OCI-LY1 (cell line): Measurements from ENCODE around the gene TMEM178B.

Source experiments
- H2AFZ ChIP-seq: fragments of 200-600 bp; sonication (generic), shearing (Covaris generic); 2 replicates; pipeline ENCODE4 v1.6.0; 2014; ENCODE audit warnings: antibody characterized with exemption, mild to moderate bottlenecking, low read length
- H3F3A ChIP-seq: fragments of 200-600 bp; sonication (generic), shearing (Covaris generic); 2 replicates; pipeline ENCODE4 v1.6.0; 2014; ENCODE audit warnings: mild to moderate bottlenecking, antibody characterized with exemption, low read length, moderate library complexity; ENCODE audit not compliant: insufficient read depth
- H3K27ac ChIP-seq: fragments of 200-600 bp; sonication (generic); 2 replicates; pipeline ENCODE4 v1.5.1; 2014; ENCODE audit warnings: low read length, mixed run types, mild to moderate bottlenecking, low read depth; ENCODE audit not compliant: poor library complexity, severe bottlenecking
- H3K27me3 ChIP-seq: fragments of 200-600 bp; sonication (generic); 2 replicates; pipeline ENCODE4 v1.6.0; 2014; ENCODE audit warnings: antibody characterized with exemption, mild to moderate bottlenecking, low read length, moderate library complexity; ENCODE audit not compliant: insufficient read depth
- H3K36me3 ChIP-seq: fragments of 200-600 bp; sonication (generic); 2 replicates; pipeline ENCODE4 v1.6.1; 2014; ENCODE audit warnings: mild to moderate bottlenecking, antibody characterized with exemption, low read length, moderate library complexity, mixed read lengths; ENCODE audit not compliant: insufficient read depth
- H3K4me1 ChIP-seq: fragments of 200-600 bp; sonication (generic); 2 replicates; pipeline ENCODE4 v1.5.1; 2014; ENCODE audit warnings: mild to moderate bottlenecking, low read length, moderate library complexity; ENCODE audit not compliant: insufficient read depth, severe bottlenecking
- H3K4me2 ChIP-seq: fragments of 200-600 bp; sonication (generic), shearing (Covaris generic); 2 replicates; pipeline ENCODE4 v1.6.1; 2014; ENCODE audit warnings: low read length
- H3K4me3 ChIP-seq: fragments of 200-600 bp; sonication (generic); 2 replicates; pipeline ENCODE4 v1.5.1; 2014; ENCODE audit warnings: low read length, low read depth, mild to moderate bottlenecking, mixed read lengths; ENCODE audit not compliant: poor library complexity, severe bottlenecking
- H3K79me2 ChIP-seq: fragments of 200-600 bp; shearing (Covaris generic); 2 replicates; pipeline ENCODE4 v1.6.1; 2016; ENCODE audit warnings: mixed run types, low read length, mixed read lengths; ENCODE audit not compliant: insufficient read depth
- H3K9ac ChIP-seq: fragments of 200-600 bp; sonication (generic), shearing (Covaris generic); 2 replicates; pipeline ENCODE4 v1.6.1; 2014; ENCODE audit warnings: mild to moderate bottlenecking, low read length, mixed read lengths
- H3K9me2 ChIP-seq: fragments of 200-600 bp; sonication (generic), shearing (Covaris generic); 2 replicates; pipeline ENCODE4 v1.6.1; 2014; ENCODE audit warnings: low read depth, mild to moderate bottlenecking, low read length, mixed read lengths
- H3K9me3 ChIP-seq: fragments of 200-600 bp; shearing (Covaris generic); 2 replicates; pipeline ENCODE4 v1.6.1; 2014; ENCODE audit warnings: low read length, mixed read lengths
- H4K20me1 ChIP-seq: fragments of 200-600 bp; sonication (generic), shearing (Covaris generic); 2 replicates; pipeline ENCODE4 v1.6.0; 2016; ENCODE audit warnings: mild to moderate bottlenecking, low read length; ENCODE audit not compliant: insufficient read depth
- CTCF ChIP-seq: fragments of 200-600 bp; sonication (generic), shearing (Covaris generic); IDR thresholded peaks from 2 replicates; pipeline ENCODE4 v1.5.1; 2017; ENCODE audit warnings: mild to moderate bottlenecking, antibody characterized with exemption, low read length, moderate library complexity, mixed read lengths
- EZH2 ChIP-seq: fragments of 200-600 bp; sonication (generic), shearing (Covaris generic); IDR thresholded peaks from 2 replicates; pipeline ENCODE4 v1.8.0; 2017; ENCODE audit warnings: borderline replicate concordance, mixed run types, mild to moderate bottlenecking, antibody characterized with exemption, low read length, moderate library complexity, mixed read lengths

Gene TMEM178B

GRCh38 chr7:141415999-141416398 lies 342.1 kb downstream of the TMEM178B start:
- Histone ChIP-seq H3K4me2 (no peak overlapping the region), H3K36me3 (no peaks in the 10 kb centered on the region), H3K4me3 (no peak overlapping the region), H3K4me1 (no peaks in the 10 kb centered on the region), H3F3A (no peaks in the 10 kb centered on the region), H2AFZ (no peak overlapping the region), H3K9me2 (no peaks in the 10 kb centered on the region), H3K27ac (no peak overlapping the region), H4K20me1 (no peaks in the 10 kb centered on the region), H3K27me3 (no peaks in the 10 kb centered on the region; the same call in 1 of the 2 replicates), H3K79me2 (no peaks in the 10 kb centered on the region), H3K9me3 (no peaks in the 10 kb centered on the region), H3K9ac (no peak overlapping the region)
- TF ChIP-seq CTCF (no peak), EZH2 (no peak)

- Histone ChIP-seq H3K4me2 (no peak overlapping the region), H3K9me3 (no peaks in the 10 kb centered on the region), H3F3A (no peaks in the 10 kb centered on the region), H3K27me3 (no peaks in the 10 kb centered on the region; the same call in 1 of the 2 replicates), H3K9me2 (no peaks in the 10 kb centered on the region), H3K9ac (no peak overlapping the region), H3K4me3 (no peak overlapping the region), H3K79me2 (no peaks in the 10 kb centered on the region), H3K27ac (no peak overlapping the region), H3K4me1 (no peaks in the 10 kb centered on the region), H2AFZ (no peak overlapping the region), H3K36me3 (no peaks in the 10 kb centered on the region), H4K20me1 (no peaks in the 10 kb centered on the region)
- no peak for TF ChIP-seq CTCF
- TF ChIP-seq EZH2, result no peak
Measured at GRCh38 chr7:141416650-141417270, 342.9 kb downstream of the TMEM178B start.

GRCh38 chr7:141417506-141417905 lies 343.6 kb downstream of the TMEM178B start:
- no peaks in the 10 kb centered on the region for H3K79me2 ChIP-seq
- H2AFZ ChIP-seq, result no peak overlapping the region
- no peak overlapping the region for H3K4me2 ChIP-seq
- no peaks in the 10 kb centered on the region for H3K4me1 ChIP-seq
- no peak overlapping the region for H3K27ac ChIP-seq
- no peaks in the 10 kb centered on the region for H4K20me1 ChIP-seq
- no peaks in the 10 kb centered on the region for H3F3A ChIP-seq
- no peak overlapping the region for H3K9ac ChIP-seq
- H3K9me2 ChIP-seq, result no peaks in the 10 kb centered on the region
- TF ChIP-seq CTCF (no peak), EZH2 (no peak)
- no peaks in the 10 kb centered on the region for H3K9me3 ChIP-seq
- no peaks in the 10 kb centered on the region; the same call in 1 of the 2 replicates for H3K27me3 ChIP-seq
- H3K36me3 ChIP-seq, result no peaks in the 10 kb centered on the region
- H3K4me3 ChIP-seq, result no peak overlapping the region
